Esophagus muscularis mucosa (tissue), 4 donors: ENCODE data around the gene NTN1. TPM values are rescaled to one million over a fixed set of nuclear protein-coding genes. Genes with fewer than 3 reads are reported as not detected.
"Not testable (repeated sequence)": the region's sequence is repeated elsewhere in the genome, so short reads cannot be mapped to it uniquely, and the experiment has no call there.

Experiments
- DNase-seq: peaks from one replicate; pipeline ENCODE4 v3.0.0-alpha.2; 2017; ENCODE audit errors: extremely low spot score
- H3K27ac ChIP-seq, 4 donors: fragments of 200-600 bp; sonication (generic); replicated peaks in 1 of 4; 1 replicate in 3 of 4; 2 replicates in 1 of 4; pipeline ENCODE4 v1.5.1; 2016 to 2019; ENCODE audit warnings: mild to moderate bottlenecking in 1 of 4
- H3K27me3 ChIP-seq, 4 donors: fragments of 200-600 bp; sonication (generic); one replicate each; pipeline versions ENCODE4 v1.5.1 to v1.6.0; 2016 to 2019
- H3K36me3 ChIP-seq, 4 donors: fragments of 200-600 bp; sonication (generic); one replicate each; pipeline ENCODE4 v1.5.1; 2016 to 2019
- H3K4me1 ChIP-seq, 4 donors: fragments of 200-600 bp; sonication (generic); one replicate each; pipeline ENCODE4 v1.5.1; 2016 to 2019
- H3K4me3 ChIP-seq, 4 donors: fragments of 200-600 bp; sonication (generic); 1 replicate in 2 of 4; 2 replicates in 2 of 4; pipeline ENCODE4 v1.5.1; 2016 to 2019; ENCODE audit warnings: mild to moderate bottlenecking in 4 of 4, moderate library complexity in 1 of 4
- H3K9me3 ChIP-seq, 4 donors: fragments of 200-600 bp; sonication (generic); 1 replicate in 3 of 4; 2 replicates in 1 of 4; pipeline ENCODE4 v1.5.1; 2016 to 2019
- EP300 ChIP-seq: sonication (generic); formaldehyde crosslinking; IDR thresholded peaks from one replicate; pipeline ENCODE4 v1.6.1; 2017; ENCODE audit warnings: antibody characterized with exemption
- POLR2A ChIP-seq: fragments of 450-650 bp; IDR thresholded peaks from one replicate; pipeline ENCODE4 v1.6.1; 2017; ENCODE audit warnings: antibody characterized with exemption, moderate library complexity, mild to moderate bottlenecking, low read depth
- POLR2AphosphoS5 ChIP-seq, 2 donors: sonication (generic); formaldehyde crosslinking; IDR thresholded peaks; one replicate each; pipeline ENCODE4 v1.6.1; 2017; ENCODE audit warnings: antibody characterized with exemption in 2 of 2
- WGBS: methylation state at CpG from one replicate; pipeline ENCODE4 v1.1.5; 2018; 5-methylcytosine and 5-hydroxymethylcytosine counted together
- intact Hi-C: fragments of 100-400 bp; cut with DNase I; formaldehyde crosslinking; loops from one replicate; pipeline ENCODE4 v1.15.1; 2023
- total RNA-seq, 4 donors: library from RNA; depleted of rRNA; stranded (reverse); fragments of >200 nt; gene quantifications; one replicate each; pipeline versions ENCODE4 v1.1.0 to v1.2.1, GENCODE V29; 2016
- TF ChIP-seq, protein P1 (sequence below), 3 experiments: fragments of 200-600 bp in 2 of 3; fragments of 450-650 bp in 1 of 3; sonication (generic) in 2 of 3; IDR thresholded peaks; one replicate each; pipeline ENCODE4 v1.5.1; 2017 to 2019; ENCODE audit warnings: antibody characterized with exemption in 3 of 3, mild to moderate bottlenecking in 2 of 3, moderate library complexity in 1 of 3

NTN1 gene
- total RNA-seq, 4 donors from 2014 or later: 69.3 to 179 (median 117) TPM

DNA sequence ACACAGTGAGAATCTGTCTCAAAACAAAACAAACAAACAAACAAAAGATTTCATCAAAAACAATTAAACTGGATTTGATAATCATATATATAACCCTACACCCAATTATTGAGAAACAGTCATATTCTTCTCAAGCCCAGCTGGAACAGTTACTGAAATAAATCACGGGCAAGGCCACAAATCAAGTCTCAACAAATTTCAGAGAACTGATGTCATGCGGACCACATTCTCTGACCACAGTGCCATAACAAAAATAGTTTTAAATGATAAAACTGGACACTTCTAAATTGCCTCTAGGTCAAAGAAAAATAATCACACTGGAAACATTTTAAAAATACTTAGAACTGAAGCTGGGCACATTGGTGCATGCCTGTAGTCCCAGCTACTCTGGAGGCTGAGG is 39.9 kb upstream of the NTN1 start:
- Histone ChIP-seq H3K4me3 (no peak overlapping the region), H3K36me3 (no peaks in the 10 kb centered on the region), H3K4me1 (no peaks in the 10 kb centered on the region), H3K27me3 (no peaks in the 10 kb centered on the region), H3K27ac (no peak overlapping the region), H3K9me3 (no peaks in the 10 kb centered on the region)
- DNase-seq: no peak
- TF ChIP-seq EP300 (no peak), POLR2A (no peak), POLR2AphosphoS5 (IDR thresholded peaks at IDR 0.05) (no peak)
- TF ChIP-seq, protein P1, sequence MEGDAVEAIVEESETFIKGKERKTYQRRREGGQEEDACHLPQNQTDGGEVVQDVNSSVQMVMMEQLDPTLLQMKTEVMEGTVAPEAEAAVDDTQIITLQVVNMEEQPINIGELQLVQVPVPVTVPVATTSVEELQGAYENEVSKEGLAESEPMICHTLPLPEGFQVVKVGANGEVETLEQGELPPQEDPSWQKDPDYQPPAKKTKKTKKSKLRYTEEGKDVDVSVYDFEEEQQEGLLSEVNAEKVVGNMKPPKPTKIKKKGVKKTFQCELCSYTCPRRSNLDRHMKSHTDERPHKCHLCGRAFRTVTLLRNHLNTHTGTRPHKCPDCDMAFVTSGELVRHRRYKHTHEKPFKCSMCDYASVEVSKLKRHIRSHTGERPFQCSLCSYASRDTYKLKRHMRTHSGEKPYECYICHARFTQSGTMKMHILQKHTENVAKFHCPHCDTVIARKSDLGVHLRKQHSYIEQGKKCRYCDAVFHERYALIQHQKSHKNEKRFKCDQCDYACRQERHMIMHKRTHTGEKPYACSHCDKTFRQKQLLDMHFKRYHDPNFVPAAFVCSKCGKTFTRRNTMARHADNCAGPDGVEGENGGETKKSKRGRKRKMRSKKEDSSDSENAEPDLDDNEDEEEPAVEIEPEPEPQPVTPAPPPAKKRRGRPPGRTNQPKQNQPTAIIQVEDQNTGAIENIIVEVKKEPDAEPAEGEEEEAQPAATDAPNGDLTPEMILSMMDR (IDR thresholded peaks at IDR 0.05): no peak
- intact Hi-C loops: no loop called here
- 93% methylated on average over 2 of the region's 2 CpGs for WGBS

- H3K36me3 ChIP-seq, H3K4me1 ChIP-seq, H3K4me3 ChIP-seq, intact Hi-C loops, H3K27me3 ChIP-seq, DNase-seq, H3K9me3 ChIP-seq, H3K27ac ChIP-seq: not testable (repeated sequence)
- WGBS: 97% methylated on average over 5 of the region's 5 CpGs
These were observed 37.1 kb upstream of the NTN1 start for GRCh38 chr17:8984225-8984624.

GRCh38 chr17:8985054-8985701 is 36.1 kb upstream of the NTN1 start:
- intact Hi-C loops: no loop called here
- no peak for TF ChIP-seq EP300
- TF ChIP-seq, protein P1 (IDR thresholded peaks at IDR 0.05): no peak
- TF ChIP-seq POLR2AphosphoS5 (IDR thresholded peaks at IDR 0.05): no peak
- no peak for TF ChIP-seq POLR2A
- 84% methylated on average over 4 of the region's 4 CpGs for WGBS

GRCh38 chr17:8986295-8986694 is 35.0 kb upstream of the NTN1 start:
- DNase-seq: no peak
- Histone ChIP-seq H3K9me3 (no peaks in the 10 kb centered on the region), H3K27me3 (no peaks in the 10 kb centered on the region), H3K36me3 (no peaks in the 10 kb centered on the region), H3K27ac (no peak overlapping the region), H3K4me1 (no peaks in the 10 kb centered on the region), H3K4me3 (no peak overlapping the region)
- intact Hi-C loops: no loop called here
- WGBS: 84% methylated on average over 2 of the region's 2 CpGs
- no peak for TF ChIP-seq EP300
- TF ChIP-seq POLR2A: no peak

More at GRCh38 chr17:8985054-8985701, 36.1 kb upstream of the NTN1 start:
- DNase-seq: peak; percentile 75
- no peaks in the 10 kb centered on the region for H3K4me1 ChIP-seq
- H3K36me3 ChIP-seq: no peaks in the 10 kb centered on the region
- no peak overlapping the region for H3K4me3 ChIP-seq
- no peak overlapping the region for H3K27ac ChIP-seq
- H3K9me3 ChIP-seq: no peaks in the 10 kb centered on the region
- no peaks in the 10 kb centered on the region for H3K27me3 ChIP-seq

GRCh38 chr17:8988263-8988935 is 32.9 kb upstream of the NTN1 start:
- 90% methylated on average over 2 of the region's 2 CpGs for WGBS
- H3K27me3 ChIP-seq, H3K36me3 ChIP-seq, DNase-seq, H3K9me3 ChIP-seq, intact Hi-C loops, H3K27ac ChIP-seq, H3K4me1 ChIP-seq, H3K4me3 ChIP-seq: not testable (repeated sequence)

DNA sequence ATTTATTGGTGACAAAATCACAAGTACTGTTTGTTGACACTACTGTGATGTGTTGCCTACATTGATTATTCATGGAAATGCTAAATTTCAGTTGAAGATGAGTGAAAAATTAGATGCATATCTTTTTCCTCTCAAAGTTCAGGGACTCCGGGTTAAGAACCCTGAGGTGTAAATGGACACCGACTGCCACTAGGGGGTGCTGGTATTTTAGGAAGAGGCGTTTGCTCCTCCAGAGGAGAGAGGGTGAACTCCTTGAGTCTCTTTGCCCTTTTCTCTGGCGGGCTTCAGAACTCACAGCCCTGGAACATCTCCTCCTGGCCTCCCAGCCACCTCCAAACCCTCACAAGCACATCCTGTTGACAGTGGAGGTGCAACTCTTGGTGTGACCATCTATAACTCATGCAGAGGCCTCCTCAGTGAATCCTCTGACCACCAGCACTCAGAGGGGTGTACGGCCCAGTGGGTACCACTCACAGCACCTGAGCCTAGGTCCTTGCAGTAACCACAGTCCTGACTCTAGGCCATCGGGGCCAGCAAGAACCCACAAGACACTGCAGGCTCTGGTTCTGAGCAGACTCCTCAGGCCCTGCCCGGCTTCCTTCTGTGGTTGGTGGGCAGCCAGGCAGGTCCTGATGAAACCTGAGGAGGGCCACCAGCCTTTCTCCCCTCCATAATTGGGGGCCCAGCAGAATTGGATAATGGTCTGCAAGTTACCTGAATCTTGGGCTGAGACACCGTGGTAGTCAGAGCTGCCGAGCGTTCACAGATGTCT is 29.6 kb upstream of the NTN1 start:
- Histone ChIP-seq H3K36me3 (no peaks in the 10 kb centered on the region), H3K4me3 (no peak overlapping the region), H3K9me3 (no peaks in the 10 kb centered on the region), H3K27me3 (no peaks in the 10 kb centered on the region), H3K27ac (no peak overlapping the region), H3K4me1 (peaks cover 0 to 7% (median 5%) of the 10 kb centered on the region in 4 donors)
- TF ChIP-seq POLR2AphosphoS5 (IDR thresholded peaks at IDR 0.05): no peak
- TF ChIP-seq, protein P1 (IDR thresholded peaks at IDR 0.05): peak; percentile 85 to 87 (median 86)
- DNase-seq: no peak
- intact Hi-C loops: loop anchor here (2.0 kb wide), 1 partner anchor 529 kb away; no protein-coding TSS in a partner anchor
- WGBS: 67% methylated on average over 7 of the region's 10 CpGs
